Measurements from ENCODE around the gene PHF1. TPM values are rescaled to one million over a fixed set of nuclear protein-coding genes. Genes with fewer than 3 reads are reported as not detected.
A peak's percentile ranks its signal among the peaks of the same experiment; 100 is the strongest.
"Not testable (repeated sequence)": the region's sequence is repeated elsewhere in the genome, so short reads cannot be mapped to it uniquely, and the experiment has no call there.

PHF1 gene
- total and polyA plus RNA-seq, 10 donors, result 83.0 to 181 (median 105) TPM

- H3K27ac ChIP-seq, result no peak overlapping the region
- DNase-seq, result no peak
- no peaks in the 10 kb centered on the region for H3K9me3 ChIP-seq
- peaks cover 3 to 37% (median 17%) of the 10 kb centered on the region in 6 donors for H3K4me1 ChIP-seq
- 35 to 46% (median 42%) methylated on average over 5 of the region's 5 CpGs for WGBS, 5 donors
- no peak for TF ChIP-seq POLR2AphosphoS5 (IDR thresholded peaks at IDR 0.05)
- no peak for TF ChIP-seq CTCF (IDR thresholded peaks at IDR 0.05 in 8 of 11, conservative IDR thresholded peaks at IDR 0.05 in 3 of 11)
- no peak for TF ChIP-seq POLR2A (IDR thresholded peaks at IDR 0.05)
- H3K4me3 ChIP-seq, result no peak overlapping the region
- H3K27me3 ChIP-seq (replicated peaks in 1 of 7), result no peaks in the 10 kb centered on the region
- intact Hi-C loops (cut with DNase I; ENCODE audit: low total_unique reads), result no loop called here
- no peaks in the 10 kb centered on the region for H3K36me3 ChIP-seq
Observed at GRCh38 chr6:33372526-33373123, 38.2 kb upstream of the PHF1 start.

- no peak overlapping the region for H3K4me3 ChIP-seq
- H3K4me1 ChIP-seq, result peaks cover 3 to 37% (median 17%) of the 10 kb centered on the region in 6 donors
- WGBS, 5 donors, result 75 to 83% (median 77%) methylated on average over 8 of the region's 8 CpGs
- DNase-seq, result no peak
- intact Hi-C loops (cut with DNase I; ENCODE audit: low total_unique reads), result no loop called here
- TF ChIP-seq CTCF (IDR thresholded peaks at IDR 0.05 in 8 of 11, conservative IDR thresholded peaks at IDR 0.05 in 3 of 11) (no peak), POLR2A (IDR thresholded peaks at IDR 0.05) (no peak), POLR2AphosphoS5 (IDR thresholded peaks at IDR 0.05) (no peak)
- no peaks in the 10 kb centered on the region for H3K27me3 ChIP-seq (replicated peaks in 1 of 7)
- peak overlapping the region in 4 of 8 donors; percentile 46 to 76 (median 66) for H3K27ac ChIP-seq
- H3K36me3 ChIP-seq, result no peaks in the 10 kb centered on the region
- H3K9me3 ChIP-seq, result no peaks in the 10 kb centered on the region
Observed at GRCh38 chr6:33373960-33374910, 36.6 kb upstream of the PHF1 start.

GRCh38 chr6:33375143-33375671, 35.6 kb upstream of the PHF1 start:
- H3K27me3 ChIP-seq (replicated peaks in 1 of 7), result no peaks in the 10 kb centered on the region
- H3K4me1 ChIP-seq, result peaks cover 3 to 37% (median 17%) of the 10 kb centered on the region in 6 donors
- H3K4me3 ChIP-seq, result no peak overlapping the region
- peak overlapping the region in 6 of 8 donors; percentile 20 to 76 (median 53) for H3K27ac ChIP-seq
- H3K9me3 ChIP-seq, result no peaks in the 10 kb centered on the region
- no peak for DNase-seq
- intact Hi-C loops (cut with DNase I; ENCODE audit: low total_unique reads), result no loop called here
- 25 to 54% (median 39%) methylated on average over 9 of the region's 9 CpGs for WGBS, 5 donors
- no peak for TF ChIP-seq CTCF (IDR thresholded peaks at IDR 0.05 in 8 of 11, conservative IDR thresholded peaks at IDR 0.05 in 3 of 11)
- no peak for TF ChIP-seq POLR2A (IDR thresholded peaks at IDR 0.05)
- TF ChIP-seq POLR2AphosphoS5 (IDR thresholded peaks at IDR 0.05), result peak in 1 of 3 donors; percentile 41
- no peaks in the 10 kb centered on the region for H3K36me3 ChIP-seq

GRCh38 chr6:33377171-33377570, 33.6 kb upstream of the PHF1 start:
- H3K9me3 ChIP-seq, result no peaks in the 10 kb centered on the region

GRCh38 chr6:33379184-33379583, 31.6 kb upstream of the PHF1 start:
- WGBS, 5 donors, result 92 to 98% (median 93%) methylated on average over 9 to 10 of the region's 10 CpGs
- H3K27me3 ChIP-seq (replicated peaks in 1 of 7); H3K36me3 ChIP-seq; H3K9me3 ChIP-seq; intact Hi-C loops (cut with DNase I; ENCODE audit: low total_unique reads); H3K27ac ChIP-seq; H3K4me3 ChIP-seq; DNase-seq: not testable (repeated sequence)
- peaks cover 3 to 20% (median 15%) of the 10 kb centered on the region in 6 donors for H3K4me1 ChIP-seq

More at GRCh38 chr6:33377171-33377570, 33.6 kb upstream of the PHF1 start:
- Histone ChIP-seq H3K36me3 (no peaks in the 10 kb centered on the region), H3K4me3 (no peak overlapping the region), H3K4me1 (peaks cover 3 to 37% (median 17%) of the 10 kb centered on the region in 6 donors), H3K27me3 (replicated peaks in 1 of 7) (no peaks in the 10 kb centered on the region), H3K27ac (no peak overlapping the region)
- no peak for TF ChIP-seq POLR2AphosphoS5 (IDR thresholded peaks at IDR 0.05)
- no peak for TF ChIP-seq POLR2A (IDR thresholded peaks at IDR 0.05)
- no peak for DNase-seq
- intact Hi-C loops (cut with DNase I; ENCODE audit: low total_unique reads), result no loop called here
- 88 to 97% (median 95%) methylated on average over 4 of the region's 4 CpGs for whole genome bisulfite sequencing, 5 donors
